NCI-H1092 (cell line): ENCODE results near the gene WIZ.
"Not testable (repeated sequence)": the region's sequence is repeated elsewhere in the genome, so short reads cannot be mapped to it uniquely, and the experiment has no call there.

ENCODE experiments used
- DNase-seq: peaks from one replicate; lab custom pipeline; 2025; lab: John Stamatoyannopoulos, UW

Gene WIZ, protein sequence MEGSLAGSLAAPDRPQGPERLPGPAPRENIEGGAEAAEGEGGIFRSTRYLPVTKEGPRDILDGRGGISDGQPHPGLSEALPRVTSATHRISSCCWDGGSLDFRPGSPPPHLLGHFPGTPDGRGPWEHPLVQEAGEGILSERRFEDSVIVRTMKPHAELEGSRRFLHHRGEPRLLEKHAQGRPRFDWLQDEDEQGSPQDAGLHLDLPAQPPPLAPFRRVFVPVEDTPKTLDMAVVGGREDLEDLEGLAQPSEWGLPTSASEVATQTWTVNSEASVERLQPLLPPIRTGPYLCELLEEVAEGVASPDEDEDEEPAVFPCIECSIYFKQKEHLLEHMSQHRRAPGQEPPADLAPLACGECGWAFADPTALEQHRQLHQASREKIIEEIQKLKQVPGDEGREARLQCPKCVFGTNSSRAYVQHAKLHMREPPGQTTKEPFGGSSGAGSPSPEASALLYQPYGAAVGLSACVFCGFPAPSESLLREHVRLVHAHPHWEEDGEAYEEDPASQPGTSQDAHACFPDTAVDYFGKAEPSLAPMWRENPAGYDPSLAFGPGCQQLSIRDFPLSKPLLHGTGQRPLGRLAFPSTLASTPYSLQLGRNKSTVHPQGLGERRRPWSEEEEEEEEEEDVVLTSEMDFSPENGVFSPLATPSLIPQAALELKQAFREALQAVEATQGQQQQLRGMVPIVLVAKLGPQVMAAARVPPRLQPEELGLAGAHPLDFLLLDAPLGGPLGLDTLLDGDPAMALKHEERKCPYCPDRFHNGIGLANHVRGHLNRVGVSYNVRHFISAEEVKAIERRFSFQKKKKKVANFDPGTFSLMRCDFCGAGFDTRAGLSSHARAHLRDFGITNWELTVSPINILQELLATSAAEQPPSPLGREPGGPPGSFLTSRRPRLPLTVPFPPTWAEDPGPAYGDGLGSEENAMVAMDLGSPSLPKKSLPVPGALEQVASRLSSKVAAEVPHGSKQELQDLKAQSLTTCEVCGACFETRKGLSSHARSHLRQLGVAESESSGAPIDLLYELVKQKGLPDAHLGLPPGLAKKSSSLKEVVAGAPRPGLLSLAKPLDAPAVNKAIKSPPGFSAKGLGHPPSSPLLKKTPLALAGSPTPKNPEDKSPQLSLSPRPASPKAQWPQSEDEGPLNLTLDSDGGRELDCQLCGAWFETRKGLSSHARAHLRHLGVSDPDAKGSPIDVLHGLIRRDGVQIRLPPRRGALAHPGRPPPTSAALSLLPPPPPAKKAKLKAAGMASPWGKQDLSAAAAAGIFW (N-terminal part only)

GRCh38 chr19:15449620-15450527 is at the start of gene WIZ:
TSS of gene WIZ (minus strand) at chr19:15449956. CDS start at chr19:15448307, 1,649 bp downstream.
- DNase-seq: peak; percentile 43

GRCh38 chr19:15498910-15499309 is 49.2 kb upstream of the WIZ start:
- DNase-seq: no peak

DNA sequence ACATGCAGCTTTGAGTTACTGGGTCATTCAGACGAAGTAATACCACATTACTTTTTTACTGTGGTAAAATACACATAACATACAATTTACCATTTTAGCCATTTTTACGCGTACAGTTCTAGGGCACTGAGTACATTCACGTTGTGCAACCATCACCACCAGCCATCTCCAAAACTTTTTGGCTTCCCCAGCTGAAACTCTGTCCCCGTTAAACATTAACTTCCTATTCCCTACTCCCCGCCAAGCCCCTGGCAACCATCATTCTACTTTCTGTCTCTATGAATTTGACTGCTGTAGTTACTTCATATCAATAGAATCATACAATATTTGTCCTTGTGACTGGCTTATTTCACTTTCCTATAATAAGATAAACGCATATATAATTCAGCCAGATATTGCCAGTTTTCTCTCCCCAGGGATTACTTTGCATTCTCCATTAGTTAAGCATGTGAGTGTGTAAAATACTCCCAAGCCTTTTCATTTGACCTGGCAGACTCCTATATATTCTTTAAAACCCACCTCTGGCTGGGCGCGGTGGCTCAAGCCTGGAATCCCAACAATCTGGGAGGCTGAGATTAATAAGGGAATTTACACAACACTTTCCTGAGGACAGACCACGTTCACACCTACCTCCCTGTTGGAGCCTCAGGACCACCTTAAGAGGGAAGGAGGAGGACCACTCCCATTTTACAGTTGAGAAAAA is 48.6 kb upstream of the WIZ start:
- DNase-seq: no peak

- no peak for DNase-seq
Measured at GRCh38 chr19:15495151-15495550, 45.4 kb upstream of the WIZ start.

- no peak for DNase-seq
Measured at GRCh38 chr19:15488489-15489226, 38.9 kb upstream of the WIZ start.

DNA sequence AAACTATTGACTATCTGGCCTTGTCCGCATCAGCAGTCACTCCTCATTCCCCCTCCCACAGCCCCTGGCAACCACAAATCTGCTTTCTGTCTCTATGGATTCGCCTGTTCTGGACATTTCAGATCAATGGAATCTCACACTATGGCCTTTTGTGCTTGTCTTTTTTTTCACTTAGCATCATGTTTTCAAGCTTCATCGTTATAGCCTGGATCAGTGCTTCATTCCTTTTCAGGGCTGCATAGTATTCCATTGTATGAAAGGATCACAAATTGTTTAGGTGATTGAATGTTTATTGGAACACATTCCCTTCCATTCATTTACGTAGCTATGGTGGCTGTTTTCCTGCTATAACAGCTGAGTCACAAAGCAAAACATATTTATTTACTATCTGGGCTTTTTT is 37.3 kb upstream of the WIZ start:
- no peak for DNase-seq

DNA sequence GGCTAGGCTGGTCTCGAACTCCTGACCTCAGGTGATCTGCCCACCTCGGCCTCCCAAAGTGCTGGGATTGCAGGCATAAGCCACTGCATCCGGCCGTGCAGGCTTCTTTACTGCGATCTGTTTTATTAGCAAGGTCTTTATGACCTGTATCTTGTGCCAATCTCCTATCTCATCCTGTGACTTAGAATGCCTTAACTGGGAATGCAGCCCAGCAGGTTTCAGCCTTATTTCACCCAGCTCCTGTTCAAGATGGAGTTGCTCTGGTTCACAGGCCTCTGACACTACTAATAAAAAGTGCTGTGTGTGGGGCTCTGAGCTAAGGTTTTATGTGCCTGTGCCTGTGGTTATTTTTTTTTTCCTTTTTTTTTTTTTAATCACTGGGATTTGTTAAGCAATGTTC is 36.0 kb upstream of the WIZ start:
- DNase-seq: not testable (repeated sequence)

DNA sequence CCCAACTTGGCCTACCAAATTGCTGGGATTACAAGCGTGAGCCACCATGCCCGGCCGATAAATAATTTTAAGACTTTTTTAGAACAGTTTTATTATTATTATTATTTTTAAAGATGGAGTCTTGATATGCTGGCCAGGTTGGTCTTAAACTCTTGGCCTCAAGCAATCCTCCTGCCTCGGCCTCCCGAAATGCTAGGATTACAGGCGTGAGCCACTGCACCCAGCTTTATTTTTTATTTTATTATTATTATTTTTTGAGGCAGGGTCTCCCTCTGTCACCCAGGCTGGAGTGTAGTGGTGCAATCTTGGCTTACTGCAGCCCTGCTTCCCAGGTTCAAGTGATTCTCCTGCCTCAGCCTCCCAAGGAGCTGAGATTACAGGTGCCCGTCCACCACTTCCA is 31.2 kb upstream of the WIZ start:
- DNase-seq: not testable (repeated sequence)

DNA sequence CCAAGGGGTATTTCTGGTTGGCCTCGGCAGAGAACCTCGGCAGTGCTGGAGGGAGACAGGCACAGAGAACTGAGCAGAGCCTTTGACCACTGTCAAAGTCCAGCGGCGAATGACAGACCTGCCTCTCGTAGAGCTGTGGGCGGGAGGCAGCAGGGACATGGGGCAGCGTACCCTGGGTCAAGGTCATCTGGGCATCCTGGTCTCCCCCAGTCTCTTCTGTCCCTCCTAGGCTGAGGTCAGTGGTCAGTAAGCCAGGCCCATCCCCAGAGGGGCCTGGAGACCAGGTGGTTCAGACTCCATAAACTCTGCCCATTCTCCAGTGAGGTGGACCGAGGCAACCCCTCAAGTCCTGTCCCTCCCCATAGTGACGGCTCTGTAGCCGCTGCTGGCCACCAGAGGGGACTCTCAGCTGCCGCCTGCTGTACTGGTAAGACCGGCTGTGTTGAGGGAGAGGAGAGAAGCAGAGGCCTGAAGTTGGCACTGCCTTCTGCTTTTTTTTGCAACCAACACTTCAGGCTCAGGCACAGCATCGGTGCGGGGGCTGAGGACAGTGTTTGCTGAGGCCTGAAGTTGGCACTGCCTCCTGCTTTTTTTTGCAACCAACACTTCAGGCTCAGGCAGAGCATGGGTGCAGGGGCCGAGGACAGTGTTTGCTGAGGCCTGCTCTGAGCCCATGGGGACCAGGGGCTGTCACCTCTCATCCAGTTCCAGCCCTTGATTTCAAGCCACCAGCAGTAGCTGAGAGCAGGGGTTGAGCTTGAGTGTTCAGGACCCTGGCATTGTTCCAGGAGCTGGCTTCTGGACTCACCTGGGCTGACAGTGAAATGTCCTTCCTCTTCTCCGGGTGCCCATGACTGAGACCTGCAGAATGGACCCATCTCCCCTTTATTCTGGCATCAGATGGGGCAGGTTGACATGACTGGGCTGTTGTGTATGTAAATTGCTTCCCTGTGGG is 29.9 kb upstream of the WIZ start, which contains the start of gene PGLYRP2:
Gene PGLYRP2, minus strand, starts transcription at position 111 of the 955 bp plus-strand sequence. CDS start 130 bp downstream, outside the sequence.
- DNase-seq: no peak

- DNase-seq: no peak
Measured at GRCh38 chr19:15476325-15476724, 26.6 kb upstream of the WIZ start.

- DNase-seq: no peak
Measured at GRCh38 chr19:15475611-15476010, 25.9 kb upstream of the WIZ start.

- DNase-seq: no peak
Measured at GRCh38 chr19:15475169-15475568, 25.4 kb upstream of the WIZ start.

GRCh38 chr19:15473821-15474220 is 24.1 kb upstream of the WIZ start:
- DNase-seq: not testable (repeated sequence)

DNA sequence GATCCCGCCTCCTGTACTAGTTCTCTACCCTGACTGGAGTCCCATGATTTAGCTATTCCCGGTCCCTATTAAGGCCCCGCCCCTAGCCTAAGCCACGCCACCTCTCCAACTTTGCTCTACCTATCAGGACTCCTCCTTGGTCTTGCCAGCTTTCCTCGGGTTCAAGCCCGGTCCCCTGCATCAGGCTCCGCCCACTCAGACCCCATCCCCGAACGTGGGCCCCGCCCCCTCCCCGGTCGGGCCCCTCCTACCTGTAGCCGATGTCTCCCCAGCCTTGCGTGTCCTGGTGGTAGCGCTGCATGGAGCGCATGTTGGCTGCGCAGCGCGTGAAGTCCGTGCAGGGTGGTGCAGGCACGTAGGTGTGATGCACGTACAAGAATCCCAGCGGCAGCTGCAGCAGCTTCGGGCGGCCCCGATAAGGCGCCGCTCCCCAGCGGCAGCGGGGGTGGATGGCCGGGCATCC is 21.9 kb upstream of the WIZ start:
- no peak for DNase-seq

GRCh38 chr19:15469513-15470297 is 19.9 kb upstream of the WIZ start:
- DNase-seq: no peak

GRCh38 chr19:15468675-15469512 is 19.1 kb upstream of the WIZ start:
- DNase-seq: no peak
